Skin epidermis (tissue), 12 donors: ENCODE results near the gene PACRG.

Experiments
- H3K27ac ChIP-seq, 21 experiments: fragments of 200-600 bp; sonication (generic) in 11 of 21; one replicate each; pipeline ENCODE4 v1.5.0; 2020; ENCODE audit warnings: mild to moderate bottlenecking in 3 of 21, inconsistent platforms in 2 of 21, moderate library complexity in 2 of 21
- H3K4me3 ChIP-seq, 7 experiments: fragments of 200-600 bp; sonication (generic) in 2 of 7; one replicate each; pipeline ENCODE4 v1.5.0; 2020; ENCODE audit warnings: inconsistent platforms in 2 of 7, mild to moderate bottlenecking in 2 of 7, moderate library complexity in 1 of 7

PACRG gene

GRCh38 chr6:163346497-163346961 lies 618.8 kb downstream of the PACRG start:
- no peak overlapping the region for H3K27ac ChIP-seq
- no peak overlapping the region for H3K4me3 ChIP-seq

GRCh38 chr6:163347021-163347446 lies 619.3 kb downstream of the PACRG start:
- Histone ChIP-seq H3K4me3 (no peak overlapping the region), H3K27ac (no peak overlapping the region)

GRCh38 chr6:163348789-163349680 lies 621.3 kb downstream of the PACRG start:
- Histone ChIP-seq H3K4me3 (no peak overlapping the region), H3K27ac (no peak overlapping the region)

GRCh38 chr6:163349696-163350095 lies 621.9 kb downstream of the PACRG start:
- Histone ChIP-seq H3K4me3 (no peak overlapping the region), H3K27ac (no peak overlapping the region)

- H3K27ac ChIP-seq = no peak overlapping the region
- H3K4me3 ChIP-seq = no peak overlapping the region
Measured at GRCh38 chr6:163351013-163351412, 623.2 kb downstream of the PACRG start.

GRCh38 chr6:163352011-163352685 lies 624.4 kb downstream of the PACRG start:
- Histone ChIP-seq H3K4me3 (no peak overlapping the region), H3K27ac (peak overlapping the region in 2 of 21 experiments; percentile 31 to 80)

- Histone ChIP-seq H3K27ac (peak overlapping the region in 5 of 21 experiments; percentile 5 to 80 (median 29)), H3K4me3 (no peak overlapping the region)
Measured at GRCh38 chr6:163352966-163353365, 625.2 kb downstream of the PACRG start.

- H3K27ac ChIP-seq = peak overlapping the region in 11 of 21 experiments; percentile 13 to 88 (median 71)
- no peak overlapping the region for H3K4me3 ChIP-seq
Measured at GRCh38 chr6:163354085-163354484, 626.3 kb downstream of the PACRG start.

GRCh38 chr6:163354761-163355425 lies 627.1 kb downstream of the PACRG start:
- no peak overlapping the region for H3K4me3 ChIP-seq

GRCh38 chr6:163355426-163355991 lies 627.7 kb downstream of the PACRG start:
- H3K27ac ChIP-seq = peak overlapping the region in 18 of 21 experiments; percentile 23 to 88 (median 71)

More at GRCh38 chr6:163354761-163355425, 627.1 kb downstream of the PACRG start:
- H3K27ac ChIP-seq = peak overlapping the region in 17 of 21 experiments; percentile 9 to 88 (median 71)

GRCh38 chr6:163356324-163356723 lies 628.5 kb downstream of the PACRG start:
- H3K27ac ChIP-seq = peak overlapping the region in 19 of 21 experiments; percentile 16 to 88 (median 67)

More at GRCh38 chr6:163355426-163355991, 627.7 kb downstream of the PACRG start:
- no peak overlapping the region for H3K4me3 ChIP-seq

GRCh38 chr6:163356743-163357142 lies 629.0 kb downstream of the PACRG start:
- H3K4me3 ChIP-seq = no peak overlapping the region
- H3K27ac ChIP-seq = peak overlapping the region in 3 of 21 experiments; percentile 67 to 77 (median 72)

More at GRCh38 chr6:163356324-163356723, 628.5 kb downstream of the PACRG start:
- H3K4me3 ChIP-seq = no peak overlapping the region

GRCh38 chr6:163364641-163365040 lies 636.9 kb downstream of the PACRG start:
- H3K4me3 ChIP-seq = no peak overlapping the region
- no peak overlapping the region for H3K27ac ChIP-seq
